ENCODE results near the gene RPL6.
"Not testable (repeated sequence)": the region's sequence is repeated elsewhere in the genome, so short reads cannot be mapped to it uniquely, and the experiment has no call there.

DNA sequence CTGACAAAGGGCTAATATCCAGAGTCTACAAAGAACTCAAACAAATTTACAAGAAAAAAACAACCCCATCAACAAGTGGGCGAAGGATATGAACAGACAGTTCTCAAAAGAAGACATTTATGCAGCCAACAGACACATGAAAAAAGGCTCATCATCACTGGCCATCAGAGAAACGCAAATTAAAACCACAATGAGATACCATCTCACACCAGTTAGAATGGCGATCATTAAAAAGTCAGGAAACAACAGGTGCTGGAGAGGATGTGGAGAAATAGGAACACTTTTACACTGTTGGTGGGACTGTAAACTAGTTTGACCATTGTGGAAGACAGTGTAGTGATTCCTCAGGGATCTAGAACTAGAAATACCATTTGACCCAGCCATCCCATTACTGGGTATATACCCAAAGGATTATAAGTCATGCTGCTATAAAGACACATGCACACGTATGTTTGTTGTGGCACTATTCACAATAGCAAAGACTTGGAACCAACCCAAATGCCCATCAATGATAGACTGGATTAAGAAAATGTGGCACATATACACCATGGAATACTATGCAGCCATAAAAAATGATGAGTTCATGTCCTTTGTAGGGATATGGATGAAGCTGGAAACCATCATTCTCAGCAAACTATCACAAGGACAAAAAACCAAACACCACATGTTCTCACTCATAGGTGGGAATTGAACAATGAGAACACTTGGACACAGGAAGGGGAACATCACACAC, 19.3 kb downstream of the RPL6 start:
- TF ChIP-seq POLR2AphosphoS5 (IDR thresholded peaks at IDR 0.05): not testable (repeated sequence)
- TF ChIP-seq, protein P1, sequence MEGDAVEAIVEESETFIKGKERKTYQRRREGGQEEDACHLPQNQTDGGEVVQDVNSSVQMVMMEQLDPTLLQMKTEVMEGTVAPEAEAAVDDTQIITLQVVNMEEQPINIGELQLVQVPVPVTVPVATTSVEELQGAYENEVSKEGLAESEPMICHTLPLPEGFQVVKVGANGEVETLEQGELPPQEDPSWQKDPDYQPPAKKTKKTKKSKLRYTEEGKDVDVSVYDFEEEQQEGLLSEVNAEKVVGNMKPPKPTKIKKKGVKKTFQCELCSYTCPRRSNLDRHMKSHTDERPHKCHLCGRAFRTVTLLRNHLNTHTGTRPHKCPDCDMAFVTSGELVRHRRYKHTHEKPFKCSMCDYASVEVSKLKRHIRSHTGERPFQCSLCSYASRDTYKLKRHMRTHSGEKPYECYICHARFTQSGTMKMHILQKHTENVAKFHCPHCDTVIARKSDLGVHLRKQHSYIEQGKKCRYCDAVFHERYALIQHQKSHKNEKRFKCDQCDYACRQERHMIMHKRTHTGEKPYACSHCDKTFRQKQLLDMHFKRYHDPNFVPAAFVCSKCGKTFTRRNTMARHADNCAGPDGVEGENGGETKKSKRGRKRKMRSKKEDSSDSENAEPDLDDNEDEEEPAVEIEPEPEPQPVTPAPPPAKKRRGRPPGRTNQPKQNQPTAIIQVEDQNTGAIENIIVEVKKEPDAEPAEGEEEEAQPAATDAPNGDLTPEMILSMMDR (IDR thresholded peaks at IDR 0.05): not testable (repeated sequence)
